K562 (cell line): ENCODE results near the gene C2CD4C. TPM values are rescaled to one million over a fixed set of nuclear protein-coding genes. Genes with fewer than 3 reads are reported as not detected.

Source experiments
- ATAC-seq: fragments of 200-7000 bp; cut with Tn5 transposase; 3 replicates; pipeline ENCODE4 v1.9.1; 2020; ENCODE audit warnings: moderate library complexity
- BruUV-seq: library from RNA; stranded (reverse); fragments of 400-500 nt; replicated peaks from 2 replicates; lab custom pipeline; 2021; lab: Mats Ljungman, UMichigan
- CTCF ChIA-PET: fragments of 300-600 bp; formaldehyde crosslinking; extraction: SDS; loops from one replicate; lab custom pipeline; 2021; ENCODE audit warnings: low intra/inter-chr PET ratio; lab: Yijun Ruan, JAX
- POLR2A ChIA-PET: fragments of 300-600, 350-650 bp; sonication (Branson Sonifier 250); formaldehyde crosslinking; extraction: SDS; loops from one replicate; lab custom pipeline; 2021; ENCODE audit warnings: antibody characterized with exemption, inconsistent platforms; lab: Yijun Ruan, JAX
- DNase-seq, 4 experiments: peaks; one replicate each; pipeline versions ENCODE4 v3.0.0 to v3.0.0-alpha.2; 2011 to 2018; ENCODE audit warnings: low spot score in 3 of 4, mixed read lengths in 3 of 4; ENCODE audit errors: extremely low read depth in 1 of 4
- FAIRE-seq: peaks from 2 replicates; lab custom pipeline; 2011; peaks lifted over from hg19 to GRCh38; lab: Jason Lieb, UNC
- H2AFZ ChIP-seq: 2 replicates; pipeline ENCODE4 v1.6.0; 2011; ENCODE audit warnings: low read depth, low read length, control low read depth, inconsistent platforms
- H3K27ac ChIP-seq: fragments of 200-600 bp; 3 replicates; pipeline ENCODE4 v1.8.0; 2011; ENCODE audit warnings: low read depth, mild to moderate bottlenecking, control low read depth, inconsistent platforms, low read length, moderate library complexity, mixed read lengths; ENCODE audit errors: extremely low read depth
- H3K27me3 ChIP-seq, 2 experiments: fragments of 300-600 bp in 1 of 2; 2 replicates in 1 of 2; 3 replicates in 1 of 2; pipeline versions ENCODE4 v1.6.0 to v1.8.0; 2011; ENCODE audit warnings: inconsistent platforms in 2 of 2, low read length in 2 of 2, mild to moderate bottlenecking in 1 of 2, mixed read lengths in 1 of 2, moderate library complexity in 1 of 2; ENCODE audit not compliant: control insufficient read depth in 2 of 2, insufficient read depth in 2 of 2
- H3K36me3 ChIP-seq: fragments of 300-600 bp; 3 replicates; pipeline ENCODE4 v1.8.0; 2011; ENCODE audit warnings: mild to moderate bottlenecking, low read length, inconsistent platforms; ENCODE audit not compliant: control insufficient read depth, insufficient read depth
- H3K4me1 ChIP-seq, 2 experiments: fragments of 200-600 bp in 1 of 2; replicated peaks in 1 of 2; 2 replicates in 1 of 2; 3 replicates in 1 of 2; pipeline versions ENCODE4 v1.5.1 to v1.8.0; 2011; ENCODE audit warnings: inconsistent platforms in 2 of 2, low read length in 2 of 2, mild to moderate bottlenecking in 1 of 2, mixed read lengths in 1 of 2, moderate library complexity in 1 of 2; ENCODE audit not compliant: control insufficient read depth in 2 of 2, insufficient read depth in 2 of 2
- H3K4me2 ChIP-seq: 2 replicates; pipeline ENCODE4 v1.6.1; 2011; ENCODE audit warnings: low read length, control low read depth, inconsistent platforms, mixed read lengths; ENCODE audit not compliant: insufficient read depth
- H3K4me3 ChIP-seq: fragments of 200-600 bp; sonication (generic), shearing (Covaris generic); 2 replicates; pipeline ENCODE4 v1.5.1; 2016; ENCODE audit warnings: control low read depth, inconsistent platforms
- H3K79me2 ChIP-seq: fragments of 200-600 bp; 3 replicates; pipeline ENCODE4 v1.8.0; 2011; ENCODE audit warnings: low read length, inconsistent platforms; ENCODE audit not compliant: control insufficient read depth, insufficient read depth
- H3K9ac ChIP-seq, 2 experiments: 2 replicates each; pipeline versions ENCODE4 v1.6.0 to v1.6.1; 2011; ENCODE audit warnings: low read depth in 2 of 2, low read length in 2 of 2, control low read depth in 1 of 2, inconsistent platforms in 1 of 2, mild to moderate bottlenecking in 1 of 2, mixed read lengths in 1 of 2; ENCODE audit not compliant: insufficient read depth in 1 of 2
- H3K9me1 ChIP-seq: one replicate; pipeline ENCODE4 v1.6.0; 2011; ENCODE audit warnings: inconsistent platforms, mild to moderate bottlenecking, low read length, moderate library complexity; ENCODE audit not compliant: control insufficient read depth, insufficient read depth
- H3K9me3 ChIP-seq: replicated peaks from 2 replicates; pipeline ENCODE4 v1.5.1; 2011; ENCODE audit warnings: low read depth, low read length, inconsistent platforms; ENCODE audit not compliant: control insufficient read depth, insufficient read depth
- H4K20me1 ChIP-seq: replicated peaks from 2 replicates; pipeline ENCODE4 v1.6.1; 2011; ENCODE audit warnings: low read length, inconsistent platforms, mixed read lengths; ENCODE audit not compliant: control insufficient read depth, insufficient read depth
- FOXK2 ChIP-seq, 2 experiments: fragments of 450-650 bp; IDR thresholded peaks in 1 of 2; conservative IDR thresholded peaks in 1 of 2; 2 replicates each; pipeline ENCODE4 v1.6.1; 2016; ENCODE audit warnings: low read depth in 2 of 2, mild to moderate bottlenecking in 1 of 2
- HSF4 ChIP-seq: fragments of 250-450 bp; sonication (Bioruptor Pico); IDR thresholded peaks from 2 replicates; pipeline ENCODE4 v2.1.2; 2022; ENCODE audit warnings: mild to moderate bottlenecking, moderate library complexity, borderline replicate concordance
- MECOM ChIP-seq: fragments of 250-450 bp; sonication (Bioruptor Pico); IDR thresholded peaks from 2 replicates; pipeline ENCODE4 v1.8.0; 2022; ENCODE audit warnings: inconsistent platforms
- ZBTB7A ChIP-seq: IDR thresholded peaks from 2 replicates; pipeline ENCODE4 v1.6.1; 2011; ENCODE audit warnings: low read depth, mild to moderate bottlenecking, low read length, moderate library complexity, borderline replicate concordance; ENCODE audit not compliant: control insufficient read depth
- WGBS: fragments of 100-300 bp; shearing (Covaris generic); methylation state at CpG from one replicate; pipeline ENCODE4 v1.1.6; 2016; ENCODE audit warnings: low coverage, mixed read lengths; ENCODE audit not compliant: insufficient coverage; ENCODE audit errors: missing lambda C conversion rate; 5-methylcytosine and 5-hydroxymethylcytosine counted together
- in situ Hi-C: fragments of 300-500 bp; cut with MboI; formaldehyde crosslinking; loops from 4 replicates; pipeline ENCODE4 v1.15.0; 2018; ENCODE audit warnings: inconsistent platforms, mixed read lengths
- intact Hi-C: fragments of 100-400 bp; cut with micrococcal nuclease; formaldehyde crosslinking; loops from 2 replicates; pipeline ENCODE4 v1.14.2; 2022
- polyA plus RNA-seq, 8 experiments: library from polyadenylated mRNA; depleted of rRNA in 4 of 8; stranded (reverse) in 5 of 8; unstranded in 3 of 8; fragments of >200 nt; fragmentation: Nextera tagmentation in 2 of 8; fragmentation: Illumina TruSeq in 1 of 8; extraction: Ambion mirVana in 2 of 8; extraction: Trizol in 1 of 8; gene quantifications; 2 replicates each; pipeline versions ENCODE4 v1.2.1 to v1.2.3, GENCODE V29; 2011 to 2014; ENCODE audit warnings: inconsistent platforms in 1 of 8, missing spikeins in 1 of 8
- total RNA-seq, 7 experiments: library from RNA; depleted of rRNA in 6 of 7; stranded (reverse); fragments of >200 nt in 6 of 7; fragmentation: Illumina TruSeq in 2 of 7; extraction: Trizol in 2 of 7; gene quantifications; 2 replicates each; pipeline versions ENCODE4 v1.2.1 to v1.2.3, GENCODE V29; 2011 to 2021; ENCODE audit warnings: low replicate concordance in 1 of 7
- TF ChIP-seq, protein P1 (sequence below): fragments of 450-650 bp; IDR thresholded peaks from 2 replicates; pipeline ENCODE4 v1.6.1; 2016
- TF ChIP-seq, protein P2 (sequence below): fragments of 250-450 bp; sonication (Bioruptor Pico); IDR thresholded peaks from 2 replicates; pipeline ENCODE4 v1.8.0; 2022; ENCODE audit warnings: inconsistent platforms
- TF ChIP-seq, protein P3 (sequence below), 2 experiments: fragments of 450-650 bp; IDR thresholded peaks; 2 replicates each; pipeline ENCODE4 v1.6.1; 2016
- TF ChIP-seq, protein P4 (sequence below), 2 experiments: fragments of 450-650 bp; IDR thresholded peaks; 2 replicates each; pipeline ENCODE4 v1.6.1; 2018; ENCODE audit warnings: mild to moderate bottlenecking in 2 of 2, low read depth in 1 of 2; ENCODE audit not compliant: partially characterized antibody in 2 of 2

C2CD4C gene
- total and polyA plus RNA-seq, 9 of the 15 experiments (the other 6 are each of a cell fraction or from before 2014, with no cell fraction given) = 0.01 to 0.07 TPM; not detected in 7

DNA sequence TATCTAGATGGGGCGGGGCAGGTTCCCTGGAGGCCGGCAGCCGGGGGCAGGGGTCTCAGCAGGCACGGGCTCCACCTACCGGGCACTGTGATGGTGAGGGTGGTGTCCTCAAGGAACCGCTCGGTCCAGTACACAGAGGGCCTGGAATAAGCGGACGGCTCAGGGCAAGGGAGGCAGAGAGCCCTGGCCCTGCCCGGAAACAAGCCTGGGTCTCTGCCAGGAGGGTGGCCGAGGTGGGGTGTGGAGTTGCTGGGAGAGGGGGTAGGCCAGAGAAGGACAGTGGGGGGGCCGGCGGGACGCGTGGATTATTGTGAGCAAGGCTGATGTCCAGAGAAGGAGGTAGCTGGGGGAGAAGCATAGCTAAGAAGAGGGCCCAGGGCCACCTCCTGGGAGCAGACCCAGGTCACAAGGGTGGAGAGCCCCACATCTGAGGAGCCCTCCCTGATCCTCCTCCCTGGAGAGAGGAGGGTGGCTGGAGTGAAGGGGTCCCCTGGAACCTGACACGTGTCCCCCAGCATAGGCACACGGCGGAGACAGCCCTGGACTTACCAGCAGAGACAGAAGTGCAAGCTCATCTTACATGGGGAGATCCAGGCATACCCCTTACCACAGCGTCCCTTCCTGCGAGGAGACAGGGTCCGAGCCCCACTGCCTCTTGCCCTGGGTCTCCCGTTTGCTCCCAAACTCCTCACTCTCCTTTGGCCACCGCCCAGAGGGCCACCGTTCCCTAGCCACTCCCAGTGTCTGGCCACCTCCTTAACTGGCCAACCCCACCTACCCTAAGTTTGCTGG lies 35.4 kb downstream of the C2CD4C start:
- Histone ChIP-seq H3K4me3 (no peak overlapping the region), H3K9me1 (no peaks in the 10 kb centered on the region), H3K4me1 (peaks cover 0 to 38% of the 10 kb centered on the region in 2 experiments; a peak in 3 of 5 replicates), H4K20me1 (no peaks in the 10 kb centered on the region; the same call in 1 of the 2 replicates), H3K27ac (no peak overlapping the region), H3K4me2 (no peak overlapping the region), H3K9ac (peak overlapping the region in 1 of 2 experiments; percentile 37; a peak in 1 of 4 replicates), H3K79me2 (no peaks in the 10 kb centered on the region), H3K27me3 (peaks cover 59 to 82% of the 10 kb centered on the region in 2 experiments), H3K9me3 (no peaks in the 10 kb centered on the region), H2AFZ (no peak overlapping the region), H3K36me3 (no peaks in the 10 kb centered on the region)
- intact Hi-C loops = no loop called here
- 6% methylated on average over 20 of the region's 24 CpGs for WGBS
- no TSS peak for BruUV-seq
- peak in 3 of 4 experiments; percentile 42 to 63 (median 61) for DNase-seq
- ChIA-PET POLR2A (no interaction called here), CTCF (interaction anchor here (0.7 kb wide), 1 partner anchor 86 kb away, joined by 4 read pairs; no protein-coding TSS in a partner anchor)
- FAIRE-seq = no peak
- ATAC-seq = peak; percentile 69
- in situ Hi-C loops = no loop called here
- TF ChIP-seq, protein P1, sequence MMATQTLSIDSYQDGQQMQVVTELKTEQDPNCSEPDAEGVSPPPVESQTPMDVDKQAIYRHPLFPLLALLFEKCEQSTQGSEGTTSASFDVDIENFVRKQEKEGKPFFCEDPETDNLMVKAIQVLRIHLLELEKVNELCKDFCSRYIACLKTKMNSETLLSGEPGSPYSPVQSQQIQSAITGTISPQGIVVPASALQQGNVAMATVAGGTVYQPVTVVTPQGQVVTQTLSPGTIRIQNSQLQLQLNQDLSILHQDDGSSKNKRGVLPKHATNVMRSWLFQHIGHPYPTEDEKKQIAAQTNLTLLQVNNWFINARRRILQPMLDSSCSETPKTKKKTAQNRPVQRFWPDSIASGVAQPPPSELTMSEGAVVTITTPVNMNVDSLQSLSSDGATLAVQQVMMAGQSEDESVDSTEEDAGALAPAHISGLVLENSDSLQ = no peak
- TF ChIP-seq, protein P2, sequence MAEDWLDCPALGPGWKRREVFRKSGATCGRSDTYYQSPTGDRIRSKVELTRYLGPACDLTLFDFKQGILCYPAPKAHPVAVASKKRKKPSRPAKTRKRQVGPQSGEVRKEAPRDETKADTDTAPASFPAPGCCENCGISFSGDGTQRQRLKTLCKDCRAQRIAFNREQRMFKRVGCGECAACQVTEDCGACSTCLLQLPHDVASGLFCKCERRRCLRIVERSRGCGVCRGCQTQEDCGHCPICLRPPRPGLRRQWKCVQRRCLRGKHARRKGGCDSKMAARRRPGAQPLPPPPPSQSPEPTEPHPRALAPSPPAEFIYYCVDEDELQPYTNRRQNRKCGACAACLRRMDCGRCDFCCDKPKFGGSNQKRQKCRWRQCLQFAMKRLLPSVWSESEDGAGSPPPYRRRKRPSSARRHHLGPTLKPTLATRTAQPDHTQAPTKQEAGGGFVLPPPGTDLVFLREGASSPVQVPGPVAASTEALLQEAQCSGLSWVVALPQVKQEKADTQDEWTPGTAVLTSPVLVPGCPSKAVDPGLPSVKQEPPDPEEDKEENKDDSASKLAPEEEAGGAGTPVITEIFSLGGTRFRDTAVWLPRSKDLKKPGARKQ (CRISPR knock-in tag) = no peak
- TF ChIP-seq HSF4 (CRISPR knock-in tag) (no peak), ZBTB7A (peak; percentile 41; the same call in 1 of the 2 replicates), MECOM (CRISPR knock-in tag) (no peak), FOXK2 (conservative IDR thresholded peaks at IDR 0.05 in 1 of 2, IDR thresholded peaks at IDR 0.05 in 1 of 2; ENCODE audit: low read depth in 2 of 2) (no peak)
- TF ChIP-seq, protein P3, sequence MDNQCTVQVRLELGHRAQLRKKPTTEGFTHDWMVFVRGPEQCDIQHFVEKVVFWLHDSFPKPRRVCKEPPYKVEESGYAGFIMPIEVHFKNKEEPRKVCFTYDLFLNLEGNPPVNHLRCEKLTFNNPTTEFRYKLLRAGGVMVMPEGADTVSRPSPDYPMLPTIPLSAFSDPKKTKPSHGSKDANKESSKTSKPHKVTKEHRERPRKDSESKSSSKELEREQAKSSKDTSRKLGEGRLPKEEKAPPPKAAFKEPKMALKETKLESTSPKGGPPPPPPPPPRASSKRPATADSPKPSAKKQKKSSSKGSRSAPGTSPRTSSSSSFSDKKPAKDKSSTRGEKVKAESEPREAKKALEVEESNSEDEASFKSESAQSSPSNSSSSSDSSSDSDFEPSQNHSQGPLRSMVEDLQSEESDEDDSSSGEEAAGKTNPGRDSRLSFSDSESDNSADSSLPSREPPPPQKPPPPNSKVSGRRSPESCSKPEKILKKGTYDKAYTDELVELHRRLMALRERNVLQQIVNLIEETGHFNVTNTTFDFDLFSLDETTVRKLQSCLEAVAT (IDR thresholded peaks at IDR 0.05) = no peak
- TF ChIP-seq, protein P4, sequence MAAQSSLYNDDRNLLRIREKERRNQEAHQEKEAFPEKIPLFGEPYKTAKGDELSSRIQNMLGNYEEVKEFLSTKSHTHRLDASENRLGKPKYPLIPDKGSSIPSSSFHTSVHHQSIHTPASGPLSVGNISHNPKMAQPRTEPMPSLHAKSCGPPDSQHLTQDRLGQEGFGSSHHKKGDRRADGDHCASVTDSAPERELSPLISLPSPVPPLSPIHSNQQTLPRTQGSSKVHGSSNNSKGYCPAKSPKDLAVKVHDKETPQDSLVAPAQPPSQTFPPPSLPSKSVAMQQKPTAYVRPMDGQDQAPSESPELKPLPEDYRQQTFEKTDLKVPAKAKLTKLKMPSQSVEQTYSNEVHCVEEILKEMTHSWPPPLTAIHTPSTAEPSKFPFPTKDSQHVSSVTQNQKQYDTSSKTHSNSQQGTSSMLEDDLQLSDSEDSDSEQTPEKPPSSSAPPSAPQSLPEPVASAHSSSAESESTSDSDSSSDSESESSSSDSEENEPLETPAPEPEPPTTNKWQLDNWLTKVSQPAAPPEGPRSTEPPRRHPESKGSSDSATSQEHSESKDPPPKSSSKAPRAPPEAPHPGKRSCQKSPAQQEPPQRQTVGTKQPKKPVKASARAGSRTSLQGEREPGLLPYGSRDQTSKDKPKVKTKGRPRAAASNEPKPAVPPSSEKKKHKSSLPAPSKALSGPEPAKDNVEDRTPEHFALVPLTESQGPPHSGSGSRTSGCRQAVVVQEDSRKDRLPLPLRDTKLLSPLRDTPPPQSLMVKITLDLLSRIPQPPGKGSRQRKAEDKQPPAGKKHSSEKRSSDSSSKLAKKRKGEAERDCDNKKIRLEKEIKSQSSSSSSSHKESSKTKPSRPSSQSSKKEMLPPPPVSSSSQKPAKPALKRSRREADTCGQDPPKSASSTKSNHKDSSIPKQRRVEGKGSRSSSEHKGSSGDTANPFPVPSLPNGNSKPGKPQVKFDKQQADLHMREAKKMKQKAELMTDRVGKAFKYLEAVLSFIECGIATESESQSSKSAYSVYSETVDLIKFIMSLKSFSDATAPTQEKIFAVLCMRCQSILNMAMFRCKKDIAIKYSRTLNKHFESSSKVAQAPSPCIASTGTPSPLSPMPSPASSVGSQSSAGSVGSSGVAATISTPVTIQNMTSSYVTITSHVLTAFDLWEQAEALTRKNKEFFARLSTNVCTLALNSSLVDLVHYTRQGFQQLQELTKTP (IDR thresholded peaks at IDR 0.05; ENCODE audit: low read depth in 1 of 2, partially characterized antibody in 2 of 2) = no peak
